ENCODE measurements around the gene TRIP10.

The TRIP10 gene

DNA sequence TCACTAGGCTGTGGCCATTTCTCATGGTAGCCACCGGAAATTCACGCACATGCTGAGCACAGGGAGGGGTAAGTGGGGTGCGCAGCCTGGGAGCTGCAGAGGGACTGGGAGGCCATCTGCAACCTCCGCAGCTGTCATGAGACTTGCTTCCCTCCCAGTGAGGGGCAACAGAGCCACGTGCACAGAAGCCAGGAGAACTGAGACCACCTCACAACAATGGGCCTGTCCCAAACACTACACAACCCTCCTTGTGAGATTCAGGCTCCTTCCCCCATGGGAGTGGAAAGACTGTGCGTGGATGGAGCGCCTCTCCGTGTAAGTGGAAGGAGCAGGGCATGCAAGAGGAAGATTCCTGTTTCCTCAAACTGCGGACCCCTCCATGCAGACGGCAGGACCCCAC is 27.9 kb upstream of the TRIP10 start:
- DNase-seq (ENCODE audit: low read depth in 3 of 3) = no peak

DNA sequence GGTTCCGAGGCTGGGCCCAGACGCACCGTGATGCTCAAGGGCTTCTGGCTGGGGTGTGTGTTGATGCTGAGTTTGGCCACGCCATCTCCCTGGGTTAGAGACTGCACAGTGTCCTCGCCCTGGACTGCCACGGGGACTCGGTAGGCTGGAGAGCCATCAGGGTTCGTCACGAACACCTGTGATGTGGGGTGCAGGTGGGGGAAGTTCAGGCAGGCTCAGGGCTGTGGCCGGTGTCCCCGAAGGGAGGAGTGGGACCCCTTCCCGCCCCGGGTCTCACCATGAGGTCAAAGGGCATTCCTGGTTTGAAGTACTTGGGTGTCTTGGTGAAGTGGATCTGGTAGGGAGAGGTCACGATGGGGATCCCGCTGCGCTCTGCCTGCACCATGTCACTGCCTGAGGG is 27.2 kb upstream of the TRIP10 start:
- no peak for DNase-seq (ENCODE audit: low read depth in 3 of 3)

- no peak for DNase-seq (ENCODE audit: low read depth in 3 of 3)
Observed at GRCh38 chr19:6712692-6713670, 26.5 kb upstream of the TRIP10 start.

GRCh38 chr19:6713773-6714692 is 25.4 kb upstream of the TRIP10 start:
- no peak for DNase-seq (ENCODE audit: low read depth in 3 of 3)

GRCh38 chr19:6714749-6715555 is 24.5 kb upstream of the TRIP10 start:
- DNase-seq (ENCODE audit: low read depth in 3 of 3) = no peak

DNA sequence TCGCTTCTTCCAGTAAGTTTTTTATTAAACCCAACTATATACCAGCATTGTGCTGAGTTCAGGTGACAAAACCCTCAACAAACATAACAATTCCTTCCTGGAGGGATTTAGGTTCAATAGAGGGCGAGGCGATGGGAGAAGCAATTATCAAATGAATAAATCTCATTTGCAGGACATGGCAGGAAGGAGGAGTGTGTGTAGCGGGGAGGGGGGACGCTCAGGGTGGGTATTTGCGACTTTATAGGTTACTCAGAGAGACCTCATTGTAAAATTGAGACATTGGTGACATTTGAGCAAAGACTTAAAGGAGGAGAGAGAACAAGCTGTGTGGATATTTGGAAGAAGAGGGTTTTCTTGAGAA is 22.9 kb upstream of the TRIP10 start:
- no peak for DNase-seq (ENCODE audit: low read depth in 3 of 3)

DNA sequence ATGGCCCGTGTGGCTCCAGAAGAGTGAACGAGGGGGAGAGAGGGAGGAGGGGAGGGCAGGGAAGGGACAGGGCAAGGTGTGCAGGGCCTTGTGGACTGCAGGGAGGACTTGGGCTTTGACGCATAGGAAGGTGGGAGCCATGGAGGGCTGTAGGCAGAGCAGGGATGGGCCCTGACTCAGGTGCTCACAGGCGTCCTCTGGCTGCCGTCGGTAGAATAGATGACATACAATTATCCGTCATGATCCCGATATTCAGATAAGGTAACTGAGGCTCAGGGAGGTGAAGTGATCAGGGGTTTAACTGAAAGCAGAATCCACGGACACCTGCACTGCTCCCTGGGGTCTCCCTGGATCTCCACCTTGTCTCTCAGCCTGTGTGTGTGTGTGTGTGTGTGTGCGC is 22.4 kb upstream of the TRIP10 start:
- no peak for DNase-seq (ENCODE audit: low read depth in 3 of 3)

DNA sequence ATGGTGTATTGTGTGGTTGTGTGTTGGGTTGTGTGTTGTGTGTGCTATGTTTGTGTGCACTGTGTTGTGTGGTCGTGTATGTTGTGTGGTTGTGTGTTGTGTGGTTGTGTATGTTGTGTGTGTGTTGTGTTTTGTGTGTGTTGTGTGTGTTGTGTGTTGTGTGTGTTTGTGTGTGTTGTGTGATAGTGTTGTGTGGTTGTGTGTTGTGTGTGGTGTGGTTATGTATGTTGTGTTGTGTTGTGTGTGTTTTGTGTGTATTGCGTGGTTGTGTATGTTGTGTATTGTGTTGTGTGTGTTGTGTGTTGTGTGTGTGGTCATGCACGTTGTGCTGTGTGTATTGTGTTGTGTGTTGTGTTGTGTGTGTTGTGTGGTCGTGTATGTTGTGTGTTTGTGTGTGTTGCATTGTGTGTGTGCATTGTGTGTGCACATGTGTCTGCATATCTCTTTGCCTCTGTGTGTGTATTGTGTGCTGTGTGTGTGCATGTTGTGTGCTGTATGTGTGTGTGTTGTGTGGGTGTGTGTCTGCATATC is 22.0 kb upstream of the TRIP10 start:
- DNase-seq (ENCODE audit: low read depth in 3 of 3) = no peak

GRCh38 chr19:6718111-6718740 is 21.3 kb upstream of the TRIP10 start:
- DNase-seq (ENCODE audit: low read depth in 3 of 3) = no peak

- DNase-seq (ENCODE audit: low read depth in 3 of 3) = peak in 1 of 3 donors; percentile 24
Observed at GRCh38 chr19:6718741-6719539, 20.5 kb upstream of the TRIP10 start.

DNA sequence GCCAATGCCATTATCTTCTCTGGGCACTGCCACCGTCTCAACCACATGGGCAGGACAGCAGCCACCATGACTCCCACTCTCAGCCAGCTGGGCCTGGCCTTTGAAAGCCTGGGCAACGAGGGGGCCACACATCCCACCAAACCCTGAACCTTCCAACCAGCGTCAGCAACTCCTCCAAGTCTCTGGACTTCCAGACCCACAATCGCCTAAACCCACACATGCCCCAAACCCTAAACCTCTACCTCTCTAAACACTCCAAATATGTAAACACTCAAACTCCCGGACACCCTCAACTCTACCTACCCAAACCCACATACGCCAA is 20.0 kb upstream of the TRIP10 start:
- DNase-seq (ENCODE audit: low read depth in 3 of 3) = no peak

- DNase-seq (ENCODE audit: low read depth in 3 of 3) = no peak
Observed at GRCh38 chr19:6719992-6720368, 19.5 kb upstream of the TRIP10 start.

DNA sequence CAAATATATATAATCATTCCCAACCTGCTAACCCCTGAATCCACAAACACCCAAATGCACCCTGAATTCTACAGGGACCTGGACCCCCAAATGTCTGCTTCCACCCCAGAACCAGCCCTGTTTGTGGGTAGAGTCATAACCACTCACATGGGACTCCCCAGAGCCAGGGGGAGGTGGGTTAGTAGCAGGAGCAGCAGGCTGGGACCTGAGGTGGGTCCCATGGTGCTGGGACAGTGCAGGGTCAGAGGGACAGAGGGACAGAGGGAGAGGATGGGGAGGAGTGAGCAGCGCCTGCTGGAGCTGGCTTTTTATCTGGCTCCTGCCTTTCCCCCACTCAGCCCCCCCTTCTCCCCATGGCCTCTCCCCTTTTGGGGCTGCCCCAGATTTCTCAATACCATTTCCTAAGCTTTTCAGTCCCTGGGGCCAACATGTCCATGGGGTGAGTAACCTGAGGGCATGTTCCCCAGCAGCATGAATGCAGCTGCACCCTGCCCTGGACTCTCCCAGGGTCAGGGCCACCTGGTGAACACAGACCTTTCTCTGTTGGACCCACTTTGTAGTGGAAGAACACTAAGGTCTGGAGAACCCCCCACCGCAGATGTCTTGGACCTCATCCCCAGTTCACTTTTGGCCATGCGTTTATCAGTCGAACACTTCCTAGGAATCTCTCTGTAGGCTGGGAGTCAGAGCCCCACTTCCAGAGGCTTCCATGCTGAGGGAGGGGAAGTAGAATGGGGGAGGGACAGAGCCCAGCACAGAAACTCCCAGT is 18.9 kb upstream of the TRIP10 start, which contains the start of gene C3:
TSS of gene C3 (minus strand) at position 282 of the 769 bp plus-strand sequence. CDS start at position 221, 61 bp downstream.
- DNase-seq (ENCODE audit: low read depth in 3 of 3) = no peak

DNA sequence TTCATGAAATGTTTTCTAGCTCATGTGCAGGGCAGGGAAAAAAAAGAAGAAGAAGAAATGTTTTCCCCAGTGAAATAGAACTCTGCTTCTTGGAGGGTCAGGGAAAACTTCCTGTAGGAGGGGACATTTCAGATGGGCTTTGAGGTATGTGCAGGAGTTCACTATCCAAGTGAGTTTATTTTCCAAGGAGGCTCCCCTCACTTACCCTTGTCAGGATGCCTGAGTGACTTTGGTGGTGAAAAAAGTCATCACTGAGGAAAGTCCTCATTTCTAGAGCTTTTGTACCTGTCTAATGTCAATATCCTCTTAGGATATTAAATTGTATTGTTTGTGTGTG is 18.4 kb upstream of the TRIP10 start:
- DNase-seq (ENCODE audit: low read depth in 3 of 3) = no peak

GRCh38 chr19:6721773-6722172 is 17.7 kb upstream of the TRIP10 start:
- no peak for DNase-seq (ENCODE audit: low read depth in 3 of 3)

GRCh38 chr19:6723108-6723618 is 16.3 kb upstream of the TRIP10 start:
- DNase-seq (ENCODE audit: low read depth in 3 of 3) = no peak

DNA sequence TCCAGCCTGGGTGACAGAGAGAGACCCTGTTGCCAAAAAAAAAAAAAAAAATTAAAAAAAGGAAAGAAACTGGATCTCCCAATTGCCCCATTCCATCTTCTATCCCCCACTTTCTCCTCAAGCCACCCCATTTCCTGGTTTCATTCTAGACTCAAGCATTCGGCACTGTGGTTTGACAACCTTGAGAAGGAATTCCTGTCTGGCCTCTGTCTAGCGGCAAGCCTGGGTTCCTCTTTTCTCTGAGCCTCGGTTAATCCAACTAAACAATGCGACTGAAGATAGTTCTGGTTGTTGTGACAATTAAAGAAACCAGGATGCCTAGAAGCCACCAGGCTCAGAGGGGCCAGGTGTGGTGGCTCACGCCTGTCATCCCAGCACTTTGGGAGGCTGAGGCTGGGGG is 15.7 kb upstream of the TRIP10 start:
- DNase-seq (ENCODE audit: low read depth in 3 of 3) = no peak

DNA sequence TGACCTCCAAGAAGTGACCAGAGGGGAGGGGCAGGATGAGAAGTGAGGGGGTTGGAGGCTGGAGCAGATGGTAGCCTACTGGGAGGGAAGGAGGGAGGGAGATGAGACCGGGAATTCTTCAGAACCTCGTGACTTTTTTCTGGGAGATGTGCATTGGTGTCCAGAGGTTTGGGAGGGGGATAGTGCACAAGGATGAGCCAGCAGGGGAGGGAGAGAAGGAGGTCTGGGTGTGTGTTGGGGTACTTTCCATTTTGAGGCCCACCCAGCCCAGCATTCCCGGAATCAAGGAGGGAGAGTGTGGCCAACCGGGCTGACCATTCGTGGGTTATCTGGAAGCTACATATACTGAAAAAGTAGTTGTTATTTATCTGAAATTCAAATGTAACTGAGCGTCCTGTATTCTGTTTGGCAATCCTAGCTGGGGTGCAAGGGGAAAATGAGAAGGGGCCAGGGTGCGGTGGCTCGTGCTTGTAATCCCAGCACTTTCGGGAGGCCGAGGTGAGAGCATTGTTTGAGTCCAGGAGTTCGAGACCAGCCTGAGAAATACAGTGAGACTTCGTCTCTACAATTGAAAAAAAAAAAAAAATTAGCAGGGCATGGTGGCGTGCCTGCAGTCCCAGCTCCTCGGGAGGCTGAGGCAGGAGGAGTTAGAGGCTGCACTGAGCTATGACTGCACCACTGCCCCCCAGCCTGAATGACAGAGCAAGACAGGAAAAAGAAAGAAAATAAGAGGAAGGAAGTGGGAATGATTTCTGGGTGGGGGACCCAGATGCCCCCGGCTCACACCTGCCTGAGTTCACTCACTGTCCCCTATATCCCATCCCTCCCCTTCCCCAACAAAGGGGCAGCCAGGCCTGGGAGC is 14.6 kb upstream of the TRIP10 start:
- DNase-seq (ENCODE audit: low read depth in 3 of 3) = no peak
